Subcutaneous adipose tissue (tissue), 4 donors: ENCODE results near the gene TPRKB. TPM values are rescaled to one million over a fixed set of nuclear protein-coding genes. Genes with fewer than 3 reads are reported as not detected.

Experiments used
- CTCF ChIP-seq: fragments of 450-650 bp; IDR thresholded peaks from one replicate; pipeline ENCODE4 v1.5.1; 2016; ENCODE audit warnings: low read depth, mild to moderate bottlenecking, control low read depth, antibody characterized with exemption, moderate library complexity
- total RNA-seq, 4 donors: library from RNA; depleted of rRNA; stranded (reverse); fragments of >200 nt; gene quantifications; one replicate each; pipeline ENCODE4 v1.1.0, GENCODE V29; 2016

TPRKB gene
- total RNA-seq, 4 donors from 2014 or later: 21.6 to 51.5 (median 28.1) TPM

GRCh38 chr2:73749314-73749713 is 12.2 kb upstream of the TPRKB start:
- no peak for TF ChIP-seq CTCF

- TF ChIP-seq CTCF: no peak
Measured at GRCh38 chr2:73746877-73747208, 9.7 kb upstream of the TPRKB start.

GRCh38 chr2:73746015-73746876 is 9.1 kb upstream of the TPRKB start:
- TF ChIP-seq CTCF: no peak

GRCh38 chr2:73740767-73741166 is 3.6 kb upstream of the TPRKB start:
- TF ChIP-seq CTCF: no peak

- TF ChIP-seq CTCF: no peak
Measured at GRCh38 chr2:73739101-73739500, 2.0 kb upstream of the TPRKB start.

- TF ChIP-seq CTCF: no peak
Measured at GRCh38 chr2:73736378-73736777, 767 bp downstream of the TPRKB start.

- TF ChIP-seq CTCF: no peak
Measured at GRCh38 chr2:73730810-73731209, 6.3 kb downstream of the TPRKB start.
